HG03575 (cell line): ENCODE data around the gene SLC22A7.

ENCODE experiments used
- ATAC-seq: cut with Tn5 transposase; IDR thresholded peaks from one replicate; pipeline ENCODE4 v1.9.1; 2021; ENCODE audit not compliant: unreplicated experiment, insufficient number of reproducible peaks, low FRiP score; ENCODE audit errors: extremely low read depth

The SLC22A7 gene

DNA sequence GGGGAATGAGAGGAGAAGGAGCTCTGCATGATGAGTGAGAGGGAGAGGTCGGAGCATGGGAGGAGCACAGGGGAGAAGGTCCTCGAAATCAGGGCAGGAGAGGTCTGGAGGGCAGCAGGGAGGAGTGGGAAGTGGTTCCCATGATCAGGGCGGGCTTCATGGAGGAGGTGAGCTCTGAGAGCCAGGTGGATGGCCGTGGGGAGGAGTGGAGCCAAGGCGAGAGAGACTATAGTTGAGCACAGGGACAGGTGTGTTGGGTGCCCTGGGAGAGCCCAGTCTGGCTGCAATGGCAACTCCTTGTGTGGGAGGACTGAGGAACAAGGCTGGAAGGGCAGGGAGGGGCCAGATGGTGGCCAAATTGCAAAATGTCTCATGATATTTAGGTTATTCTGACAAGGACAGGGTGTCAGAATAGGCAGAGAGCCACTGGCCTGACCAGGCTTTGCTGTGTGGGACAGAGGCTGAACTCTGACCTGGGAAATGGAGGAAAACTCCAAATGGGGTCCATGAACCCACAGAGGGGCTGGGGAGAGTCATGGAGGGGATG lies 33.4 kb upstream of the SLC22A7 start:
- no peak for ATAC-seq

- no peak for ATAC-seq
These were observed 32.5 kb upstream of the SLC22A7 start for GRCh38 chr6:43265564-43265963.

- ATAC-seq, result no peak
These were observed 30.3 kb upstream of the SLC22A7 start for GRCh38 chr6:43267619-43268354.

DNA sequence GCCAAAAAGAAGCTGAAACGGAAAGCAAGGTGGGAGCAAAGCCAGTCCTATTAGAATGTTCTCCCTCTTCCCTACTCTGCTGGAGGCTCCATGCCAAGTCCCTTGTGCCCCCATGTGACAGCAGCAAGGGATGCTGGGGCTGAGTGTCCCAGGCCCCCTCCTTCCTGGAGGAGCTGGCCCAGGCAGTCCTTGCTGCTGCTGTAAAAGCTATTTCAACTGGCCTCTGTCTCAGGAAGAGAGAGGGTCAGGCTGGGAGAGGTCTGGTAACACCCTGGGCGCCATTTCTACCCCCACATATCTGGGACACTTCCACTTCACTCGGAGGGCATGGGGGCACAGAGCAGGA lies 29.7 kb upstream of the SLC22A7 start:
- ATAC-seq, result no peak

- no peak for ATAC-seq
These were observed 29.2 kb upstream of the SLC22A7 start for GRCh38 chr6:43268782-43269272.

DNA sequence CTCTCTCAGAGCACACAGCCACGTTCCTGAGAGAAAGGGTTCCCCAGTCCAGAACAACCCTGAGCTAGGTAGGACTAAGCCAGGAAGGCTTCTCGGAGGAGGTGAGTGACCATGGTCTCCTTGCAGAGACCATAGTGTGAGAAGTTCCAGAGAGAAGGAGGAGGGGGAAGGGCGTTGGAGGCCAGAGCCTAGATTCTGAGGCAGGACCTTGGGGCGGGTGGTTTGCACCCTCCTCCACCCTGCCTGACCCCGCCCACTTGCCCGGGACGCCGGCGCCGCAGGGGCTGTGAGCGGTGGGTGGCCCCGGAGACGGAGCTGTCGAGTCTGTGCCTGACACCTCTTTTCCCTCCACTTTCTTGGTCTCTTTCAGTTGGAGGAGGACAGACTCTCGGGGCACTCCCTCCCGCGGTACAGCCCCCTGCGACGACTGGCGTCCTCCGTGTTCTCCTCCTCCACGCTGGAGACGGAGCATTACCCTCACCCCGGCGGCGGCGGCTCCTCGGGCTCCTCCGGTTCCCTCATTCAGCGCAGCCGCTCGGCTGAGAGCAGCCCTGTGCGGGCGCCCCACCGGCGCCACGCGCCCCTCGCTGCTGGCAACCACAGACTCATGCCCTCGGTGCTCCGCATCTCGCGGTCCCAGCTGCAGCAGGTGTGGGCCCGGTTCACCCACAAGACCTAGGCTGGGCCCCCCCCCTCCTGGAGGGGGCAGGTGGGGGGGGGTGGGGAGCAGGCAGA lies 28.6 kb upstream of the SLC22A7 start:
- ATAC-seq, result no peak

DNA sequence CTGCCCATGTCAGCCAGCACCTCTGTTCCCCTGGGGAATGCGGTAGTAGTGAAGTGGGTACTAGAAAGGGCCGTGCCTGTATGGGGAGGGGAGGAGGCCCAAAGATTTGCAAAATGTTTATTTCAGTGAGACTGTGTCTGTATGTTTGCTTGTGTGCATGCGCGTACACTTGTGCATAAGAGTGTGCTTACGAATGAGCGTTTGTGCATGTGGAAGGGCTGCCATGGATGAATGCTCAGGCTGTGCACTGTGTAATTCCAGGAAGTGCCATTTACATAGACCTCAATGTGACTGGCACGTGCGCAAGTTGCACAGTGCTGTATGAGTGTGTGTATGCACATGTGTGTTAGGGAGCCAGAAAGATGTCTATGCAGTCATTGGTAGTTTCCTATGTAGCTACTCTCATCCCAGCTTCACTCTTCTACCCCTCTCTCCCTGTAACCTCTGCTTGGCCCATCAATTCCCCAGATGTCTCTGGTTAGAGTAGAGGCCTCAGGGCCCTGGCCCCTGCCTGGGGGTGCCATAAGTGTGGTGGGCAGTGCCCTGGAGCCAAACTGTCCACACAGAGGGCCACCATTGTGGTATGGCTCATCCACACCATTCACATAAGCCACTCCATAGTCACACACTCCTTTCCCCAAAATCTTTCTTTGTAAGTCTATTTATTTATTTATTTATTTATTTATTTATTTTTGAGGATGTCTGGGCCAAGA lies 26.8 kb upstream of the SLC22A7 start:
- ATAC-seq, result no peak

DNA sequence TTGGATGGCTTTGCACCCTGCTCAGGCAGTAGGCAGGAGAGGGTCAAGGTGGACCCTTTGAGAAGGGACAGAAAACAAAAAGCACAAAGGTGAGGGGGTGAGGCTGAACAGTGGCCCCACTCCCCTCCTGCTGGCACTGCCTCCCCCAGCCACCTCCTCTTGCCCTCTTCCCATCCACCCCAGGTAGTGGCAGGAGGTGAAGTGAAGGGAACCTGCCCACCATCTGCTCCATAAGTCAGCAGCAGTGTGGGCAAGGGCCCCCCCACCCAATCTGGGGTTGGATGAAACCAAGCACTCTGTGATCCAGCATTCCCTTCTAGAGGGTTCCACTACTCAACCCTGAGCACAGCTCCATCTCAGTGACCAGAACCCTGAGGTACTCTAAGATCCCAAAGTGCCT lies 26.1 kb upstream of the SLC22A7 start:
- ATAC-seq, result no peak

GRCh38 chr6:43273707-43274106 lies 24.4 kb upstream of the SLC22A7 start:
- no peak for ATAC-seq

- no peak for ATAC-seq
These were observed 23.7 kb upstream of the SLC22A7 start for GRCh38 chr6:43274127-43274915.

GRCh38 chr6:43274916-43275597 lies 23.0 kb upstream of the SLC22A7 start:
- ATAC-seq, result no peak

- no peak for ATAC-seq
These were observed 22.1 kb upstream of the SLC22A7 start for GRCh38 chr6:43275801-43276576.

GRCh38 chr6:43276577-43277305 lies 21.3 kb upstream of the SLC22A7 start:
- no peak for ATAC-seq

GRCh38 chr6:43277306-43277642 lies 20.8 kb upstream of the SLC22A7 start:
- ATAC-seq, result no peak

- no peak for ATAC-seq
These were observed 20.2 kb upstream of the SLC22A7 start for GRCh38 chr6:43277643-43278523.

GRCh38 chr6:43278524-43279078 lies 19.5 kb upstream of the SLC22A7 start:
- no peak for ATAC-seq
